Endothelial cell of umbilical vein (primary cell): ENCODE measurements around the gene CHST15. TPM values are rescaled to one million over a fixed set of nuclear protein-coding genes. Genes with fewer than 3 reads are reported as not detected.

Experiments
- BruUV-seq: library from RNA; stranded (reverse); fragments of 400-500 nt; replicated peaks from 2 replicates; lab custom pipeline; 2021; lab: Mats Ljungman, UMichigan
- CTCF ChIA-PET: fragments of 300-600, 350-600 bp; sonication (Branson Sonifier 250); formaldehyde crosslinking; loops from one replicate; lab custom pipeline; 2021; ENCODE audit warnings: antibody characterized with exemption, inconsistent platforms; lab: Charles Lee
- POLR2A ChIA-PET: fragments of 300-600, 350-600 bp; sonication (Branson Sonifier 250); formaldehyde crosslinking; loops from one replicate; lab custom pipeline; 2021; ENCODE audit warnings: antibody characterized with exemption, inconsistent platforms; lab: Charles Lee
- DNase-seq: peaks from one replicate; pipeline ENCODE4 v3.0.0-alpha.2; 2011; ENCODE audit warnings: low read depth, low spot score
- FAIRE-seq: peaks from 2 replicates; lab custom pipeline; 2011; peaks lifted over from hg19 to GRCh38; lab: Jason Lieb, UNC
- H2AFZ ChIP-seq: 2 replicates; pipeline ENCODE4 v1.6.0; 2012; ENCODE audit warnings: low read depth, low read length, control low read depth, inconsistent platforms
- H3K27ac ChIP-seq: 2 replicates; pipeline ENCODE4 v1.5.1; 2011; ENCODE audit warnings: low read depth, mild to moderate bottlenecking, control low read depth, low read length, moderate library complexity; ENCODE audit not compliant: insufficient read depth
- H3K27me3 ChIP-seq, 2 experiments: 2 replicates each; pipeline versions ENCODE4 v1.6.0 to v1.6.1; 2011; ENCODE audit warnings: low read length in 2 of 2, mixed read lengths in 1 of 2; ENCODE audit not compliant: control insufficient read depth in 2 of 2, insufficient read depth in 2 of 2
- H3K36me3 ChIP-seq, 2 experiments: 2 replicates in 1 of 2; 3 replicates in 1 of 2; pipeline ENCODE4 v1.5.1; 2011; ENCODE audit warnings: low read length in 2 of 2, mild to moderate bottlenecking in 1 of 2, moderate library complexity in 1 of 2; ENCODE audit not compliant: control insufficient read depth in 2 of 2, insufficient read depth in 2 of 2; ENCODE audit errors: extremely low read depth in 1 of 2
- H3K4me1 ChIP-seq: 3 replicates; pipeline ENCODE4 v1.5.1; 2011; ENCODE audit warnings: mild to moderate bottlenecking, low read length; ENCODE audit not compliant: control insufficient read depth, insufficient read depth; ENCODE audit errors: extremely low read depth
- H3K4me2 ChIP-seq: 2 replicates; pipeline ENCODE4 v1.6.1; 2011; ENCODE audit warnings: low read length, control low read depth, mixed read lengths; ENCODE audit not compliant: insufficient read depth
- H3K4me3 ChIP-seq, 3 experiments: fragments of 200-600 bp in 1 of 3; sonication (generic), shearing (Covaris generic) in 1 of 3; replicated peaks in 1 of 3; 2 replicates each; pipeline ENCODE4 v1.5.1; 2011 to 2016; ENCODE audit warnings: control low read depth in 3 of 3, low read length in 3 of 3, mild to moderate bottlenecking in 2 of 3, inconsistent platforms in 1 of 3, low read depth in 1 of 3, moderate library complexity in 1 of 3; ENCODE audit not compliant: insufficient read depth in 1 of 3
- H3K79me2 ChIP-seq: 2 replicates; pipeline ENCODE4 v1.6.0; 2012; ENCODE audit warnings: low read length, inconsistent platforms; ENCODE audit not compliant: control insufficient read depth, insufficient read depth
- H3K9ac ChIP-seq: replicated peaks from 2 replicates; pipeline ENCODE3; 2011; ENCODE audit warnings: low read length, control low read depth; ENCODE audit not compliant: insufficient read depth; ENCODE audit errors: extremely low read depth
- H3K9me1 ChIP-seq: replicated peaks from 3 replicates; pipeline ENCODE4 v1.6.0; 2011; ENCODE audit warnings: mild to moderate bottlenecking, low read length; ENCODE audit not compliant: control insufficient read depth, insufficient read depth; ENCODE audit errors: extremely low read depth
- H3K9me3 ChIP-seq: replicated peaks from 2 replicates; pipeline ENCODE4 v1.5.1; 2012; ENCODE audit warnings: low read length, inconsistent platforms; ENCODE audit not compliant: control insufficient read depth, insufficient read depth
- H4K20me1 ChIP-seq: replicated peaks from 2 replicates; pipeline ENCODE3; 2011; ENCODE audit warnings: mild to moderate bottlenecking, low read length; ENCODE audit not compliant: control insufficient read depth, insufficient read depth; ENCODE audit errors: extremely low read depth
- CTCF ChIP-seq, 2 donors: IDR thresholded peaks; 1 replicate in 1 of 2; 2 replicates in 1 of 2; pipeline ENCODE4 v1.5.1; 2011; ENCODE audit warnings: low read length in 2 of 2, mild to moderate bottlenecking in 2 of 2, moderate library complexity in 2 of 2, control low read depth in 1 of 2, inconsistent platforms in 1 of 2, low read depth in 1 of 2; ENCODE audit not compliant: insufficient read depth in 1 of 2; ENCODE audit errors: extremely low read depth in 1 of 2
- EZH2 ChIP-seq: IDR thresholded peaks from 2 replicates; pipeline ENCODE4 v1.6.1; 2012; ENCODE audit warnings: borderline replicate concordance, low read depth, mild to moderate bottlenecking, moderate library complexity, low read length, inconsistent platforms; ENCODE audit not compliant: severe bottlenecking
- FOS ChIP-seq: IDR thresholded peaks from 2 replicates; pipeline ENCODE4 v1.6.1; 2011; ENCODE audit warnings: mild to moderate bottlenecking, low read length, moderate library complexity, borderline replicate concordance; ENCODE audit not compliant: insufficient read depth
- GATA2 ChIP-seq: IDR thresholded peaks from 2 replicates; pipeline ENCODE4 v1.7.0; 2011; ENCODE audit warnings: low read depth, mild to moderate bottlenecking, moderate library complexity, mixed read lengths, low read length; ENCODE audit not compliant: insufficient read length, insufficient read depth
- MAX ChIP-seq: IDR thresholded peaks from 2 replicates; pipeline ENCODE4 v1.6.1; 2011; ENCODE audit not compliant: insufficient read depth, insufficient read length
- POLR2A ChIP-seq: IDR thresholded peaks from 2 replicates; pipeline ENCODE4 v1.6.1; 2012; ENCODE audit warnings: low read depth, mild to moderate bottlenecking, control low read depth, low read length
- POLR2AphosphoS5 ChIP-seq: IDR thresholded peaks from 2 replicates; pipeline ENCODE4 v1.6.1; 2012; ENCODE audit warnings: low read depth, mild to moderate bottlenecking, control low read depth, low read length, moderate library complexity; ENCODE audit not compliant: insufficient read depth
- dilution Hi-C: fragments of 300-500 bp; cut with MboI; formaldehyde crosslinking; loops from one replicate; pipeline ENCODE4 v1.15.0; 2019; ENCODE audit warnings: low sequenced_read_pairs; ENCODE audit not compliant: extremely low pct_ligation_motif_present
- intact Hi-C: fragments of 100-400 bp; cut with micrococcal nuclease; formaldehyde crosslinking; loops from one replicate; pipeline ENCODE4 v1.10.0; 2022
- polyA plus RNA-seq, 4 experiments: library from polyadenylated mRNA; depleted of rRNA in 3 of 4; stranded (reverse) in 3 of 4; unstranded in 1 of 4; fragments of >200 nt; gene quantifications; 2 replicates each; pipeline versions ENCODE4 v1.2.1 to v1.2.3, GENCODE V29; 2011 to 2012; ENCODE audit warnings: missing spikeins in 1 of 4
- total RNA-seq: library from RNA; stranded (reverse); gene quantifications from 2 replicates; pipeline ENCODE4 v1.2.3, GENCODE V29; 2021

The CHST15 gene
- total and polyA plus RNA-seq, 2 donors (not counting 3 experiments of a cell fraction or from before 2014, with no cell fraction given) = 23.1 to 29.2 TPM

GRCh38 chr10:124059551-124059950, 33.8 kb downstream of the CHST15 start:
- Histone ChIP-seq H3K4me2 (no peak overlapping the region), H4K20me1 (no peaks in the 10 kb centered on the region), H3K9me3 (no peaks in the 10 kb centered on the region), H3K9me1 (no peaks in the 10 kb centered on the region), H3K9ac (no peak overlapping the region), H2AFZ (no peak overlapping the region), H3K27me3 (no peaks in the 10 kb centered on the region), H3K27ac (no peak overlapping the region), H3K79me2 (no peaks in the 10 kb centered on the region), H3K36me3 (no peaks in the 10 kb centered on the region), H3K4me1 (no peaks in the 10 kb centered on the region), H3K4me3 (no peak overlapping the region)
- DNase-seq (no peak), FAIRE-seq (no peak)
- ChIA-PET CTCF (no interaction called here), POLR2A (no interaction called here)
- no TSS peak for BruUV-seq
- dilution Hi-C loops (no loop called here), intact Hi-C loops (no loop called here)
- TF ChIP-seq CTCF (IDR thresholded peaks at IDR 0.05; ENCODE audit: extremely low read depth in 1 of 2, insufficient read depth in 1 of 2, low read depth in 1 of 2, low read length in 2 of 2) = no peak
- TF ChIP-seq EZH2 = no peak
- no peak for TF ChIP-seq MAX
- no peak for TF ChIP-seq POLR2A
- TF ChIP-seq FOS = no peak
- no peak for TF ChIP-seq GATA2
- no peak for TF ChIP-seq POLR2AphosphoS5
